EL (cell line): Measurements from ENCODE around the gene PSAP.
A peak's percentile ranks its signal among the peaks of the same experiment; 100 is the strongest.

Experiments used
- DNase-seq: peaks from one replicate; pipeline ENCODE4 v3.0.0-alpha.2; 2016

The PSAP gene

DNA sequence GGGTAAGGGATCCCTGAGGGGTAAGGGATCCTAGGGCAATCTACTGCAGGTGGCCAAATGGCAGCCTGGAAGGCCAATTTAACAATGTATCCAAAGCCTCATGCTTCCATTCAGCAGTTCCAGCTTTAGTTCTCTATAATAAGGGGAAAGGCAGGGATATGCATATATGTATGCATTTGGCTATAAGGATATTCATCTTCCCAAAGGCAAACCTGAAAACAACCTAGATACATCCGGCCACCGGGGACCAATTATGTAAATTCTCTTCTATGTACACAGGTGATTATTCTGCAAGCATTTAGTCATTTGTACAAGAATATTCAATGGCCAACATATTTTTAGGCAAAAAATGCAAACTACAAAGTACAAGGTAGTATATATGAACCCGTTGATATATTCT, 26.7 kb downstream of the PSAP start:
- no peak for DNase-seq

- DNase-seq, result no peak
These were observed 27.7 kb downstream of the PSAP start for GRCh38 chr10:71823356-71823755.

- DNase-seq, result peak; percentile 61
These were observed 28.9 kb downstream of the PSAP start for GRCh38 chr10:71821909-71822763.

DNA sequence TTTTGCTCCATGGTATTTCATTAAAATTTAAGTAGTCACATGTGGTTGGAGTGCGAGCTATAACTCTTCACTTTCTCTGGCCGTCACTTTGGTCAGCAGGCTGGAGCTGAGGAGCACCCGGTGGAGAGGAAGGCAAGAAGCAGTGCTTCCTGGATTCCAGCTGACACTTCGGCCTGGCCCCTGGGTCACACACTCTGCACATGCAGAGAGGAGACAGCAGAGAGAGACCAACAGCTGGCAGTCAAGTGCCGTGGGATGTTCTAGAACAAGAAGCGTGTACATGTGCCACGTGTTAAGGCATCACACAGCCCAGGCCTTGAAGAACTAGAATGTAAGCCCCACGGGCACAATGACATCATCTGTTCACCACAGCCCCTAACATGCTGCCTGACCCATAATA, 30.1 kb downstream of the PSAP start:
- DNase-seq, result no peak

GRCh38 chr10:71819985-71820384, 31.1 kb downstream of the PSAP start:
- DNase-seq, result no peak

GRCh38 chr10:71819441-71819861, 31.6 kb downstream of the PSAP start:
- DNase-seq, result no peak

DNA sequence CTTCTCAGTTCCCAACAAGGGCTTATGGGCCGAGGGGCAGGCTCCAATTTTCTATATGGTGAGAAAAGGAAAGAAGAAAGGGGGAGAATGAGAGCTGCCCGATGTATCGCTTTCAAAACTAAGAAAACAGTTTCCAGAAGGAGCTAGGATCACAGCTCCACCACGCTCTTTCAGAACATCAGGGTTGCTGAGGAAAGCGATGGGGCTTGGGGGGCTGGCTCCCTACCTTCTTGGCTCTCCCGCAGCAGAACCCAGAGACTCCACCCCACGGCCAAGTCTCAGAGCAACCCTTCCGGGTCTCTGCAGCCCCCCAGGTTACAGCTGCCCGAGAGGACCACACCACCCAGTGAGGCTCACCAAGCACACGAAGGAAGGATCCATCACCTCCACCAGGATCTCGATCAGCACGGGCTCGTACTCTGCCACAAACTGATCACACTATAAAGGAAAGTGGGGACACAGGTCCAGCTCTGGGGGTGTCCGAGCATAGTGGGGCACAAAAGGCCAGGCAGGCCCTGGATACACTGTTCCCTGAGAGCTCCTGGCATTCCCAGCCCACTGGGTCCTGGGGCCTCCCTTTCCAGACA, 32.3 kb downstream of the PSAP start:
- no peak for DNase-seq

DNA sequence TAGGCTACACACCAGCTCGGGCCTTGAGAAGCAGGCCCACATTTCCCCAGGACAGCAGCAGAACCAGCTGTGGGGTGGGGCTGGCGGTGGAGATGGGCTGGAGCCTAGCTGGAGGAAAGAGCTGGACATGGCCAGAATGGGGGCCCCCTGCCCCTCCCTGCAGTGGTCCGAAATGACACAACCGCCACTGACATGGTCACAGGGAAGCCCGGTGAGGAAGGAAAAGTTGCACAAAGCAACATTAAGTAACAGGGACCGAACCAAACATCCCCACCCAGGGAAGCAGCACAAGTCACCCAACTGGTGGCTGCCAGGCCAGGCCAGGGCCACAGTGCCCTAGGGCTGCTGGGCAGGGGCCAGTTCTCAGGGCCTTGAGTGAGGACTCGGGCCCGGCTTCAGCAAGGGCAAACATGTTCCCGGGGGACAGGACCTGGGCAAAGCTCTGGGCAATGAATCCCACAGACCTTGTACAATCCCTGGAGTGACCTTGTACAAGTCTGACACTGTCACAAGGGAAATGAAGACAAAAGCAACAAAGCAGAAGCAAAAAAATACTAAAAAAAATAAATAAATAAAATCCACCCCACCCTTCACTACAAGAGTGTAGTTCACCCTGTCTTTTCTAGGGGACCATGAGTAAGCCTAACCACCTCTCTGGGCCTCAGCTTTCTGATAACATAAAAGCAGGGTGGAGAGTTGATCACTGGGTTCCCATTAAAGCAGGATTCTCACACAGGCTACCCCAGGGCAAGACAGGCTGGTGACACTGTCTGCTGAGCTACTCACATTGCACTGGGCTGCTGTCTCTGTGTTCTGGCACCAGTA, 33.0 kb downstream of the PSAP start:
- DNase-seq, result no peak

- DNase-seq, result no peak
These were observed 34.0 kb downstream of the PSAP start for GRCh38 chr10:71816936-71817618.

DNA sequence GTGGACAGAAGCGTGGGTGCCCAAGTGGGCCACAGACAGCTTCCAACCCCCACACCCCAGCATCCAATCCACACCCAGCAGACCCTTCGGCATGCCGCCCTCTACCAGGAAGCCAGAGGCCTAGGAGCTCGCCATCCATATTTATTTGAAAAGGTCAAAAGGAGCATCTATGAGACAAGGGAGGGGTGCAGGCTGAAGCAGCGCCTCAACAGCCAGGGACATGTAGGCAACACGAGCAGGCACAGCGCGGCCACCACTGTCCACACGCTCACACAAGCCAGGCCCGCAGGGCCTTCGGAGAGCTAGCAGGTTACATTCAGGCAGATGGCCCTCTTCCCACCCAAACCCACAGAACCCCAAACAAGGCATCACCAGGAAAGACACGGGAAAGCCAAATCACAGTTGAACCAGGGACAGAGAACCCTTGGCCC, 34.6 kb downstream of the PSAP start:
- no peak for DNase-seq

DNA sequence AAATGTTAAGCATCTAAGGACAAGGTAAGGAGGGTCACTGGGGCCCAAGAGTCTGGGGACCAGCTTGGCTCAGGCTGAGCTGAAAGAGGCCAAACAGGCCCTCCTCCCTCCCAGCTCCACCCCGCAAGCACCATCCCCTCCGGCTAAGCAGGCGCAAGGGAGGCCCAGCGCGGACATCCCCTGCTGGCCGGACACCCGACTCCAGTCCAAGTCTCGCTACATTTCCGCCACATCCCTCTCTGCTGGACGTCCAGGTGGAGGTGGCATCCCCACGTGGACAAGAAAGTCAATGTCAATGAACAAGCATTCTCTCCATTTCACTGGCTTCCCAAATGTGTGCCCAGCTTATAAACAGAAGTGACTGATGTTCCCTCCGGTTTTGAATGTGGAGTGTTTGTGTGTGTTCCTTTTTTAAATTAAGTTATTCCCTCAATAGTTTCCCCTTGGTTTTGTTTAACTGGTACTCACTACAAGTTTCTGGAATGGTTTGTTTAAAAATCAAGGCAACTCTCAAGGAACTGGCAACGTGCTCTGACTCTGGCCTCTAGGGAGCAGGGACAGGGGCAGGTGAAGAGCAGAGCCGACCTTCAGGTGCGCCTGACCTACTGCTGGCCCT, 35.4 kb downstream of the PSAP start:
- no peak for DNase-seq

GRCh38 chr10:71814922-71815411, 36.1 kb downstream of the PSAP start:
- DNase-seq, result no peak

- DNase-seq, result no peak
These were observed 38.0 kb downstream of the PSAP start for GRCh38 chr10:71812913-71813590.

DNA sequence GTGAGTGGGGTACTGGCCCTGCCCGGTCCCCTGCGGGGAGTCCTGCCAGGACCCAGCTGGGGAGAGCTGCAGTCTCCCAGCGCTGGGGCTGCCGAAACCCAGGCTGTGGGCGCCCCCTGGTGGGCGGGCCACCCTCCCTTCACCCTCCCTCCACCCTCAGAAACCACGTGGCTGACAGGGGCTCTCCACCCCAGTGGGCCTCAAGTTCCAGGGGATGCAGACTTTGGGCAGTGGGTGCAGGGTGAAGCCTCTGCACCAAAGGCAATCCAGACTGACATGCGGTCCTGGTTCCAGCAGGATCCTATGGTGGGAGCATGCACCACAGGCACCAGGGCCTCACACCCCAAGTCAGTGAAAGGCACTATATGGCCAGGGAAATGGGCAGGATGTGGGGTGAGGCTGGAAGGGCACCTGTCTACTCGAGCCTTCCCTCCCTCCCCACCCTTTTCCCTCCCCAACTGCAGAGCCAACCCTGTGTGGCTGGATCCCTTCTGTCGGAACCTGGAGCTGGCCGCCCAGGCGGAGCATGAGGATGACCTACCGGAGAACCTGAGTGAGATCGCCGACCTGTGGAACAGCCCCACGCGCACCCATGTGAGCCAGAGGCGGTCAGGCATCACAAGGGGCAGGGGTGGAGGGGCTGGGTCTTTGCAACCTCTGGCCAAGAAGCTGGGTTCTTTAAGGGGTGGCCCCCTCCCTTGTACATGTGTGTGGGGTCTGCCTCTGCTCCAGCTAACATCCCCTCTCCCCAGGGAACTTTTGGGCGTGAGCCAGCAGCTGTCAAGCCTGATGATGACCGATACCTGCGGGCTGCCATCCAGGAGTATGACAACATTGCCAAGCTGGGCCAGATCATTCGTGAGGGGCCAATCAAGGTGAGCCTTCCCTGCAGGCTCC, 38.8 kb downstream of the PSAP start:
- DNase-seq, result peak; percentile 54

DNA sequence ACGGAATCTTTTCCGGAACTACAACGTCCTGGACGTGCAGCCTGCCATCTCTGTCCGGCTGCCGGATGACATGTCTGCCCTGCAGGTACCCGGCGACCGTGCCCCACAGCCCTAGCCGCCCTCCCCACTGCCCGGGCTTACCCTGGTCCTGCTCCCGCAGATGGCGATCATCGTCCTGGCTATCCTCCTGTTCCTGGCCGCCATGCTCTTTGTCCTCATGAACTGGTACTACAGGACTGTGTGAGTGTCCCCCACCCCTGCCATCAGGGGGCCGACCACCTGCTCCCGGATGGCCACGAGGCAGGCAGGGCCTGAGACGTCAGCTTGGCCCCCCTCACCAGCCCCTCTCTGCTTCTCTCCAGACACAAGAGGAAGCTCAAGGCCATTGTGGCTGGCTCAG, 39.7 kb downstream of the PSAP start:
- DNase-seq, result no peak

DNA sequence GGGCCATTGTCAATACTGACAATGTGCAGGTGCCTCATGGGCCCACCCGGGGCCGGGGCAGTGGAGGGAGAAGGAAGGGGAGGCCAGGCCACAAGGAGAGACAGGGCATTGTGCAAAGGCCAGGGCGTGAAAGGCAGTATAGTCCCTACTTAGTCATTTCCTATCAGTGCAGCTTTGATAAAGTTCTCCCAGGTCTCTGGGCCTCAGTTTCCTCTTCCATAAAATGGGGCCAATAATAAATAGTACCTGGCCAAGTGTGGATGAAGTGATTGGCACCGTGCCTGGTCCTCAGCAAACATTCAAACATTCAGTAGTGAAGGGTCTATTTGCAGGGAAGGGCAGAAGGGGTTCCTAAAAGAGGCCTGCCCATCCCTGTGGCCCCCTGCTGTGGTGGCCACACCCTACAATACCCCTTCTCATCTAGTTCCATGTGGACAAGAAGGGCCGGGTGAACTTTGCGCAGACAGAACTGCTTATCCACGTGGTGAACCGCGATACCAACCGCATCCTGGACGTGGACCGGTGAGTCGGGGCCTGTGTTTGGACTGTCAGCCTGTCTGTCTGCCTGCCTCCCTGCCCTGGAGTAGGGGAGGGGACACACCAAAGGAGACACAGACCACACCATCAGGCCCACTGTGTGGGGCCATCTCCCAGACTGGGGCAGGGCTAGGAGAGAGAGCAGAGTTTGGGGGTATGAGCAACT, 40.9 kb downstream of the PSAP start:
- no peak for DNase-seq

GRCh38 chr10:71809628-71810027, 41.4 kb downstream of the PSAP start:
- DNase-seq, result no peak

- DNase-seq, result no peak
These were observed 43.2 kb downstream of the PSAP start for GRCh38 chr10:71807557-71808510.
